ENCODE data around the gene CXorf38. TPM values are rescaled to one million over a fixed set of nuclear protein-coding genes. Genes with fewer than 3 reads are reported as not detected.

The CXorf38 gene
- total and polyA plus RNA-seq, 2 of the 8 experiments (the other 6 are each of a cell fraction or from before 2014, with no cell fraction given): 3.6 to 6.4 TPM

- H2BK120ac ChIP-seq (replicated peaks; ENCODE audit: low read depth, low read length): no peak overlapping the region
- no peak overlapping the region for H2BK15ac ChIP-seq (ENCODE audit: low read length)
- H2BK20ac ChIP-seq (ENCODE audit: low read length): no peak overlapping the region
- no peaks in the 10 kb centered on the region for H3K23me2 ChIP-seq (ENCODE audit: low read depth, low read length)
- no peak overlapping the region for H3K56ac ChIP-seq (replicated peaks; ENCODE audit: insufficient read length, low read depth, low read length)
- no peaks in the 10 kb centered on the region for H3K4me1 ChIP-seq (replicated peaks in 1 of 4; ENCODE audit: control insufficient read depth in 3 of 4, insufficient read depth in 4 of 4, low read length in 3 of 4)
- no peak overlapping the region for H3K18ac ChIP-seq (ENCODE audit: extremely low read depth, low read length)
- H2BK12ac ChIP-seq (ENCODE audit: low read depth, low read length): no peak overlapping the region
- no peak overlapping the region for H2BK5ac ChIP-seq (ENCODE audit: low read depth, low read length)
- no peak overlapping the region for H3K4me3 ChIP-seq (ENCODE audit: extremely low read depth in 1 of 4, insufficient read depth in 2 of 4, low read depth in 3 of 4, low read length in 4 of 4)
- peaks cover 2 to 72% (median 22%) of the 10 kb centered on the region in 4 experiments; a peak in 7 of 8 replicates for H3K36me3 ChIP-seq (ENCODE audit: control insufficient read depth in 2 of 4, insufficient read depth in 4 of 4, low read length in 3 of 4)
- no peak overlapping the region for H4K8ac ChIP-seq (ENCODE audit: extremely low read depth, insufficient read depth, low read length)
- 90% methylated on average over 2 of the region's 2 CpGs; no CpG with 5 or more reads in 1 of the 2 experiments for WGBS, 2 experiments (ENCODE audit: extremely low coverage in 1 of 2, insufficient coverage in 1 of 2, insufficient read length in 1 of 2, insufficient replicate concordance in 2 of 2, low coverage in 1 of 2, low lambda C conversion rate in 2 of 2, missing lambda C conversion rate in 1 of 2)
- H4K20me1 ChIP-seq (replicated peaks in 1 of 2; ENCODE audit: control insufficient read depth in 1 of 2, insufficient read depth in 2 of 2, low read length in 2 of 2): no peaks in the 10 kb centered on the region
- H3K9ac ChIP-seq (replicated peaks in 1 of 4; ENCODE audit: extremely low read depth in 1 of 4, low read depth in 3 of 4, low read length in 3 of 4): no peak overlapping the region
- H4K5ac ChIP-seq (ENCODE audit: insufficient read length, low read depth, low read length): no peak overlapping the region
- H2AK5ac ChIP-seq (ENCODE audit: low read depth, low read length): no peak overlapping the region
- no peaks in the 10 kb centered on the region for H3K79me2 ChIP-seq (ENCODE audit: control insufficient read depth in 1 of 2, insufficient read depth in 2 of 2, low read length in 2 of 2)
- no peaks in the 10 kb centered on the region for H3K27me3 ChIP-seq (replicated peaks in 1 of 4; ENCODE audit: control insufficient read depth in 3 of 4, extremely low read depth in 1 of 4, insufficient read depth in 3 of 4, low read length in 3 of 4)
- ChIA-PET POLR2A (ENCODE audit: partially characterized antibody) (no interaction called here), CTCF (ENCODE audit: partially characterized antibody) (interaction anchor here (1.7 to 1.8 kb wide), 2 partner anchors 13 to 47 kb away, joined by 6 to 7 read pairs; no protein-coding TSS in a partner anchor)
- no peak overlapping the region for H3K4ac ChIP-seq (replicated peaks; ENCODE audit: insufficient read length, low read depth, low read length)
- H3K27ac ChIP-seq (ENCODE audit: low read depth, low read length): no peak overlapping the region
- FAIRE-seq (no peak), DNase-seq (ENCODE audit: low read depth in 1 of 2, low spot score in 2 of 2) (no peak)
- no peaks in the 10 kb centered on the region for H3K9me3 ChIP-seq (ENCODE audit: insufficient read depth in 2 of 2, low read depth in 1 of 2, low read length in 1 of 2)
- H2AFZ ChIP-seq (ENCODE audit: low read length): no peak overlapping the region
- H3K79me1 ChIP-seq (ENCODE audit: low read depth, low read length): no peaks in the 10 kb centered on the region
- no peak overlapping the region for H3K23ac ChIP-seq (ENCODE audit: insufficient read length)
- H4K91ac ChIP-seq (replicated peaks; ENCODE audit: insufficient read length, low read length): no peak overlapping the region
- H3K14ac ChIP-seq (ENCODE audit: insufficient read length): no peak overlapping the region
- TF ChIP-seq BACH1 (IDR thresholded peaks at IDR 0.05; ENCODE audit: low read length) (no peak), YY1 (IDR thresholded peaks at IDR 0.05; ENCODE audit: low read depth, low read length) (no peak), ZNF274 (IDR thresholded peaks at IDR 0.05; ENCODE audit: borderline replicate concordance, extremely low read depth, low read length) (no peak), ATF3 (IDR thresholded peaks at IDR 0.05; ENCODE audit: insufficient read depth, low read depth, low read length) (no peak), RBBP5 (IDR thresholded peaks at IDR 0.05; ENCODE audit: borderline replicate concordance, low read depth, low read length) (no peak)
- H3K4me2 ChIP-seq (ENCODE audit: insufficient read depth in 1 of 2, low read depth in 2 of 2, low read length in 2 of 2): no peak overlapping the region
Observed at GRCh38 chrX:40653535-40653934, 6.2 kb upstream of the CXorf38 start.

Data from H1 (cell line).